Heart right ventricle (tissue), 12 donors: Measurements from ENCODE around the gene OR4C12. TPM values are rescaled to one million over a fixed set of nuclear protein-coding genes. Genes with fewer than 3 reads are reported as not detected.

ENCODE experiments used
- polyA plus RNA-seq, 2 donors: library from polyadenylated mRNA; stranded (reverse); fragments of 200-250 nt; gene quantifications; one replicate each; pipeline ENCODE4 v1.2.3, GENCODE V29; 2013
- total RNA-seq, 10 donors: library from RNA; stranded (reverse); fragmentation: NEBNext Ultra II Directional in 3 of 10; extraction: Animal tissue kit (Norgen Biotek cat#: 25700) in 3 of 10; gene quantifications; one replicate each; pipeline versions ENCODE4 v1.2.1 to v1.2.4, GENCODE V29; 2021 to 2023
- donor health status: ischemic (EF 13 %, LVEDD 7.1; RV severe dilation, severe dysfunction).
- donor health status: healthy with polysubstance abuse.
- donor health status: DM: no; HTN: yes; CAD: no.
- donor health status: DM: no; HTN: no; CAD: no.
- donor health status: ischemic (EF 25% LVEDD 6.9; RV normal size, moderate dysfunction).
- donor health status: ischemic (EF 25% LVEDD 5.7; RV mildly dilated, moderate dysfunction).
- donor health status: healthy.
- donor health status: nonischemic (EF 11% LVEDD 7.7; RV severe dilation, severe dysfunction).
- donor health status: DM: yes; HTN: yes; CAD: no.
- donor health status: PGD.
- donor health status: ischemic (EF 29% LVEDD 5.4; RV normal size, mild dysfunction).
- donor health status: nonischemic (EF 23%, LVEDD 6.1; RV moderate dilation, normal function).

The OR4C12 gene
- total and polyA plus RNA-seq, 12 donors, result not detected

Other genes starting within 250 kb of the OR4C12 start
- gene OR4C13, start 30.1 kb downstream of the OR4C12 start, total RNA-seq, result not detected
- gene OR4C13, start 30.1 kb downstream of the OR4C12 start, polyA plus RNA-seq, result not detected
- gene OR4C45, start 50.3 kb upstream of the OR4C12 start, total RNA-seq, result not detected
- not detected for gene OR4C45, start 50.3 kb upstream of the OR4C12 start, polyA plus RNA-seq